GM18505 (cell line): ENCODE measurements around the gene TECTB.
"Not testable (repeated sequence)": the region's sequence is repeated elsewhere in the genome, so short reads cannot be mapped to it uniquely, and the experiment has no call there.

ENCODE experiments used
- ATAC-seq: cut with Tn5 transposase; IDR thresholded peaks from one replicate; pipeline ENCODE4 v1.9.1; 2021; ENCODE audit not compliant: unreplicated experiment
- POLR2A ChIP-seq: IDR thresholded peaks from 4 replicates; pipeline ENCODE4 v1.6.1; 2011; ENCODE audit warnings: borderline replicate concordance; ENCODE audit not compliant: insufficient read depth, insufficient read length; ENCODE audit errors: extremely low read depth

TECTB gene

DNA sequence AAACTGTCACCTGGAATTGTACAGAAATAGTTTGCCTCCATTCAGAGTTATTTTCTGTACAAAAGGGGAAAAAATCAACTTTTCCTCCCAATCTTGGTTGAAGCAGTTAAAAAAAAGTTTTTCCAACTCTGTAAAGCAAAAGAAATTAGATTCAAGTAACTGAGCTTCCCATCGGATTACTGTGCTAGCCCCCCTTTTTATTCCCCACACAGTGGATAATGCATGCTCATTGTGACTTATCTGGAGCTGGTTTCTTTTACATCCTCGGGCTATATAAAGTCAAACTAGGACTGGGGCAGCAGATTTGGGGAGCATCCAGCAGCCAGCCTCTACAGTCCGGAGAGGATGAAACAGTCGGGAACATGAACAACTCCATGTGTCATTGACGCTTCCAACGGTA lies at the start of gene TECTB:
TSS of gene TECTB (plus strand) at position 301 of the 400 bp plus-strand sequence. CDS start 335 bp downstream, outside the sequence.
- ATAC-seq = no peak
- TF ChIP-seq POLR2A = no peak

DNA sequence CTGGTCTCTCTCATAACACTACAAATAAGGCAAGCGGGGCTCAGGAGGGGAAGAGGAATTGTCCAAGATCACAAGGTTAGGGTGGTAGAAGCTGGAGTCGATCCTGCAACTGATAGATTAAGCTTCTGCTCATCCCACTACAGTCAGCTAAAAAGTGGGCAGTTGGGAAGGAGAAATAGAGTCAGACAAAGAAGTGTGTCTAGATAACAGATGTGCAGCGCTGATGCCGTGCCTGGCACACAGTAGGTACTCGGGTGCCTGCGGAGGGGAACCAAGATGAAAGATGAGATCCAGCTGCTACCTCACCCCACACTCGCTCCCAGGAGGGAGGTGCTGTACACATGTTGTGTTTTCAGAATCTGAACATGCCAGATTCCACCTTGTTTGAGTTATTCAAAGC lies 48.1 kb upstream of the TECTB start:
- no peak for ATAC-seq
- TF ChIP-seq POLR2A = no peak

DNA sequence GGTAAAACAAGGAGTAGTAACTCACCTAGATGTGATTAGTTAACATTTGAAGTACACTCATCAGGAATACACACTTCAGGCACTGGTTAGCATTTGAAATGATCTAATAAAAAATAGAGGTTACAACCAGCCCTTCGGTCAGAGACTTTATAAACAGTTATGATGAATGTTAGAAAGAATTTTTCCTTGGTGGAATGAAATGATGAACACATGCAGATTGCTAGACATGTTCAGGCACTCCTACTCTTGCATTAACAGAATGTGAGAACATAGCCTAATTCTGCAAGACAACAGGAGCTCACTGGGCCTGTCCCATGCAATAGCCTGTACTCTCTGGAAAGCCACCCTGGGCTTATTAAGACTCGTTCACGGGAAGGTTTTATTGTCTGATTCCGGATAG lies 47.3 kb upstream of the TECTB start:
- TF ChIP-seq POLR2A = no peak
- no peak for ATAC-seq

DNA sequence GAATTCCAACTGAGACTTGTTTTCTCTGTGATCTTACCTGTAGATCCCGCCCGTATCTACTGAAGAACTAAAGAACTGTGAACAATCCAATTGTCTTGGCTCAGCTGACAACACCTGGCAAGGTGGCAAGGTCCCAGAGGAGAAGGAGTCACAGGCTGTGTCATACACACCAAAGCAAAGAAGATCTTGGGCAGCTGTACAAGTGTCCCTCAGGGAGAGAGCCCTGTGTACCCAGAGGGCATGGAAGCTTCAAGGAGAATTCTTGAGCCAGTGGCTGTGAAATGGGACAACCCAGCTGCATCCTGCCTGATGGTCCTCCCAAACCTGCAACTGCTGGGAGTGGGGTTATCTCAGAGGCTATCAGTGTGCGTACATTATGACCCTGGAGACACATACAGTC lies 46.7 kb upstream of the TECTB start:
- no peak for TF ChIP-seq POLR2A
- ATAC-seq = no peak

DNA sequence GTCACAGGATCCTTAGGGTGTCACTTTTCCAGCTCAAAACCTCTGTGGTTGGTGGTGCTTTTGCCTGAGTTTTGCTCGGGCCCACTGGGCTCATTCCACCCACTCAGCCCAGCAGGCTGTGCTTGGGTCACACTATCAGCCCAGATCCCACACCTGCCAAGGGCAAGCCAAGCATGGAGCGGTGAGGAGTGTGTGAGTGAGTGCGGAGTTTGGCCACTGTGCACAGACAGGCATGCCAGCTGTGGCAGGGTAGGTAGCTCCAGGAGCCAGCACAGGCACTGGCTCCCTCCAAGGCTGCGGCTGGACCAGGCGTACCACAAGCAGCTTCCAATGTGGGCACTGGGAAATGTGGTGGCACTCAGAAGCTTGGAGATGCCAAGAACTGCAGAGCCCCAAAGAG lies 43.9 kb upstream of the TECTB start:
- ATAC-seq = no peak
- TF ChIP-seq POLR2A = no peak

DNA sequence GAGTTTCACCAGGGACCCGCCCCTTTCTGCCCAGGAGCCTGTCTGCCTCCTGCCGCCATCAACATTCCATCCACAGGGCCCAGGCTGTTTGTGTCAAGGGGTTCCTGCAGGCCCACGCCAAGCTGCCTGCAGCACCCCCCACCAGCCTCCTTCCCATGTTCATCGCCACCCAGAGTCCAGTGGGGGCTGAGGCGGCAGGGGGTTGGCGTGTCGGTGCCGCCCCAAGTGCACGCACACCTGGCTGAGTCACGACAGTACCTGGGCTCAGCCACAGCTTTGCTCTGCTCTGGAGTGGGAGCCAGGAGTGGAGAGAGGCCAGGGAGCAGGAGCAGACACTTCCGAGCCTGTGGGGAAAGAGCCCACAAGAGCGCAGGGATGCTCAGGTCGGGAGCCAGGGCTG lies 42.8 kb upstream of the TECTB start:
- ATAC-seq = no peak
- no peak for TF ChIP-seq POLR2A

DNA sequence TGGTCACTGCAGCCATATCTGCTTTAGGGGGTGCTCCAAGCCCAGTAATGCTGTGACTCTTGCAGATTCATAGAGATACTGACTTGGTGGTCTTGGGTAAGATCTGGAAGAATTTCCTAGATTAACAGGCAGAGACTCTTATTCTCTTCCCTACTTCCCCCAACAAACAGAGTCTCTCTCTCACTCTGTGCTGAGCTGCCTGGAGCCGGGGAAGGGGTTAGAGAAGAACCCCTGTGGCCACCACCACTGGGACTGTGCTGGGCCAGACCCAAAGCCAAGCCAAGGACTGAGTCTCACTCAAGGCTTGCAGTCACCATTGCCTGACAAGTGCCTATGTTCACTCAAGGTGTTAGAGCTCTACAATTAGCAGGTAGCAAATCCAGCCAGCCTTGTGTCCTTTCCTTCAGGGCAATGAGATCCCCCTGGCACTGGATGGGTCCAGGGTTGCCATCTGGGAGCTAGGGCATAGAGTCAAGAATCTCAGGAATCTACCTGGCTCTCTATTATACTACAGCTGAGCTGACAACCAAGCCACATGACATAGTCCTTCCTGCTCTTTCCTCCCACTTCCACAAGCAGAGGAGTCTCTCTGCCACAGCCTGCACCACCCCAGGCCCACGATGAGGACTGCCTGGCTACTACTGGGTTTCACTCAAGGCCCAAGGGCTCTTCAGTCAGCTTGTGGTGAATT lies 41.4 kb upstream of the TECTB start:
- TF ChIP-seq POLR2A = no peak
- no peak for ATAC-seq

DNA sequence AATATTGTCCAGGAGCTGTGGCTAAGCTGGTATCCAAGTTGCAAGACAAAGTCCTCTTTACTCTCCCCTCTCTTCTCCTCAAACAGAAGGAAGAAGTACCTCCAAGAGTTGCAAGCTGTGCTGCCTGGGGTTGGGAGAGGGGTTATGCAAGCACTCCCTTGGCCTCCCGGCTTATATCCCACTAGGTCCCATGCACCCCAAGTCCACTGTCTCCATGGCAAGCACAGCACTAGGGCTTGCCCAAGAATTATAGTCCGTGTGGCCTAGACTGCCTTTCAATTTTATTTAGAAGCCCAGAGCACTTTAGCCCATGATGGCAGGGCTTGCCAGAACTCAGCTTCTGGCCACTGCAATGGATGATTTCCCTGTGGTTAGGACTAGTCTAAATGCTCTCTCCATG lies 40.4 kb upstream of the TECTB start:
- TF ChIP-seq POLR2A = no peak
- ATAC-seq = no peak

DNA sequence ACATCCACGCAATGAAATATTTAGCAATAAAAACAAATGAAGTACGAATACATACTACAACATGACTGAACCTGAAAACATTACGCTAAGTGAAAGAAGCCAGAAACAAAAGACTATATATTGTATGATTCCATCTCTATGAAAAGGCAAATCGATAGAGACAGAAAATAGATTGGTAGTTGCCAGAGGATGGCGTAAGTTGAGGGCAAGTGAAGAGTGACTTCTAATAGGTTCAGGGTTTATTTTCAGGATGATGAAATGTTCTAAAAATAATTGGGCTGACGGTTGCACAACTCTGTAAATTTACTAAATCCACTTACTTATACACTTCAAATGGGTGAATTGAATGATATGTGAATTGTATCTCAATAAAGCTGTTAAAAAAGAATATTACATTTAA lies 39.5 kb upstream of the TECTB start:
- ATAC-seq = no peak

DNA sequence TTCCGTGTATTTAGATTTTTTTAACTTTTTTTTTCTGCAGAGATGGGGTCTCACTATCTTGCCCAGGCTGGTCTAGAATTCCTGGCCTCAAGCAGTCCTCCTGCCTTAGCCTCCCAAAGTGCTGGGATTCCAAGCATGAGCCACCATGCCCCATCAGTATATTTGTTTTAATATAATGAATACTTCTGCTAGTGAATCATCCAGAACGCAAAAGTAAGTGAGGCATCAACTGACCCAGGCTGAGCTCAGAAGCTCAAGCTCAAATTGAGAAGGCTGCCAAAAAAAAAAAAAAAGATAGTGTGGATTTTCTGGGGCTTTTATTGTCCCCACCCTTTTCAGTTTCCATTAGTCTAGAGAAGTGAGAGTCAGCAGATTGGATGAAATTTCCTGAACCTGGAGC lies 39.0 kb upstream of the TECTB start:
- no peak for ATAC-seq
- TF ChIP-seq POLR2A = no peak

More for the DNA sequence above, 39.5 kb upstream of the TECTB start:
- TF ChIP-seq POLR2A = no peak

DNA sequence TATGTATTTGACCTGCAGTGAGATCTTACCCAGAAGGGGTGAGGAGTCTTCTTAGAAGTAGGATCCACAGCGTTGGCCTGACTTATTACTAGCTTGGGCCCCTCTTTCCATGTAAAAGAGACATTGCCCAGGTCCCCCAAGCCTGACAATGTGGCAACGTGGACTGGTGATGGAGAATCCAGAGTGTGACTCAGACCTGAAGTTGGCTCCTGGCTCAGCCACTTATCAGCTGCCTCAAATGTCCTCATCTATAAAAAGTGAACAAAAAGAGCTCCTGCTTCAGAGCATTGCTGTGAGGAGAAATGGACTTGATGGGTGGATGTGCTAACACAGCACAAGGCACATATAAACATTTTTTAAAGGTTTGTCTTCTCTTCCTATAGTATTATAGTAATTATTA lies 35.4 kb upstream of the TECTB start:
- no peak for TF ChIP-seq POLR2A
- ATAC-seq = no peak

DNA sequence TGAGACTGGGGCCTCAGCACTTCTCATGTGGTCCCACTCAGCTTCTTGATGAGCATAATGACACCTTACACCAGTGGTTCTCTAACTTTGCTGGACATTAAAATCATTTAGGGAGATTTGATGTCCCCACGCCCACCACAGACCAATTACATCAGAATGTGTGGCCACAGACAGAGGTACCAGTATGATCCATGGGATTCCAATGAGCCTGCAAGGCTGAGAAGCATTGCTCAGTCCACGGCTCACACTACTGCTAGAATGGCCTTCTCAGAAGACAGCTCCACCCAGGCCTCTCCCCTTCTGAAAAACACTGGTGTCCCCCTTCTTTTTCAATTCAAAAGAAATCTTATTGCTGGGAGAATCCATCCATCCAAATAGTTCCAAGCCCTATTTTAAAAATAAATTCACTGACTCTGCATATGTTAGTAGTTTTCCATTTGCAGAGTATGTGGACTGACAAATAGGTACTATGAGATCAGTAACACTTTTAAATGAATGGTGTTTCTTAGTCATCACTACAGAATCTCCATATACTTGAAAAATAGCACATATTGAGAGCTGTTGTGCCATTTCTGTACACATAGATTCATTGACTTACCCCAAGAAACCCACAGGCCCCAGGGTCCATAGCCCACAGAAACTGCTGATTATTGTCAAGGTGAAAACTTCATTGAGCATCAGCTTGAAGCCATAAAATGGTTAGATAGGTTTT lies 34.5 kb upstream of the TECTB start:
- no peak for TF ChIP-seq POLR2A

DNA sequence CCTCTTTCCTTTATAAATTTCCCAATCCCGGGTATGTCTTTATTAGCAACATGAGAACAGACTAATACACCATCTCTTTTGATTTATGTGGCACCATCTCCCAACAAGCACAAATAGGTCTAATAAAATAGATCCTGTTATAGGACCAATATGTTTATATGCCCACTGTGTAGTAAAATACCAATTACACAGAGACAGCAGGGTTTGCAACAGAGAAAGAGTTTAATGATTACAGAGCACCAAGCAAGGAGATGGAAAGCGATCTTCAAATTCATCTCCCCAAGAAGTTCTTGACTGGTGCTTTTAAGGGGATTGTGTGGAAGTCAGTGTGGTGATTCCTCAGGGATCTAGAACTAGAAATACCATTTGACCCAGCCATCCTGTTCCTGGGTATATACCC lies 33.5 kb upstream of the TECTB start:
- no peak for TF ChIP-seq POLR2A
- ATAC-seq = no peak

More for the DNA sequence above, 34.5 kb upstream of the TECTB start:
- no peak for ATAC-seq

DNA sequence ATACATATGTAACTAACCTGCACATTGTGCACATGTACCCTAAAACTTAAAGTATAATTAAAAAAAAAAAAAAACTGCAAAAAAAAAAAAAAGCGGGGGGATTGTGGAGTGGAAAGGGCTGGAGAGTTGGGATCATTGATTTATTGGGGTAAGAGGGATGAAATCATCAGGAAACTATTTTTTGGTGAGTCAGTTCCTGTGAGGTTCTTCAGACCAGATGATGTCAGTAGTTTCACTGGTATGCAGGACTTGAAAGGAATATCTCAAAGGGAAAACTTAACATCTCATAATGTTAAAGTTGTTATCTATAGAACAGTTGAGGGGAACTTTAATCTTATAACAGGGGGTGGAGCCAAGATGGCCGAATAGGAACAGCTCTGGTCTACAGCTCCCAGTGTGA lies 32.6 kb upstream of the TECTB start:
- no peak for ATAC-seq
- no peak for TF ChIP-seq POLR2A

DNA sequence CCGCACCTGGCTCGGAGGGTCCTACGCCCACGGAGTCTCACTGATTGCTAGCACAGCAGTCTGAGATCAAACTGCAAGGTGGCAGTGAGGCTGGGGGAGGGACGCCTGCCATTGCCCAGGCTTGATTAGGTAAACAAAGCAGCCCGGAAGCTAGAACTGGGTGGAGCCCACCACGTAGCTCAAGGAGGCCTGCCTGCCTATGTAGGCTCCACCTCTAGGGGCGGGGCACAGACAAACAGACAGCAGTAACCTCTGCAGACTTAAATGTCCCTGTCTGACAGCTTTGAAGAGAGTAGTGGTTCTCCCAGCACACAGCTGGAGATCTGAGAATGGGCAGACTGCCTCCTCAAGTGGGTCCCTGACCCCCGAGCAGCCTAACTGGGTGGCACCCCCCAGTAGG lies 32.0 kb upstream of the TECTB start:
- not testable (repeated sequence) for ATAC-seq

DNA sequence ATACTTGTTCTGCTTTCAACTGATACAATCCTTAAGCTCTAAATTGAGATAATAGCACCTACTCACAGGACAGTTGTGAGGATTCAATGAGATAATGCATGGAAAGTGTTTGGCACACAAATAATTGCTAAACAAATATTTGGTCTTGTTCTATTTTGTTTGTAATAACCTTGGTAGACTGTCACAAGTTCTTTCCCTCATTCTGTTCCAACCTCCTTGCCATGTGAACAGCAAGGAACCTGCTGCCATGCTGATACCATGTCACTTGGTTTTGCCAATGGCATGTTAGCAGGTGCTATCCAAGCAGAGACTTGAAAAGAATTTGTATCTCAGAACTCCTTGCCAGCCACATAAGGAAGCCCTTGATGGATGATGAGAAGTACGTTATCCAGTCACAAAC lies 24.8 kb upstream of the TECTB start:
- no peak for ATAC-seq
- no peak for TF ChIP-seq POLR2A
